Tibial nerve (tissue), 4 donors: Measurements from ENCODE around the gene STIM1. TPM values are rescaled to one million over a fixed set of nuclear protein-coding genes. Genes with fewer than 3 reads are reported as not detected.

Experiments used
- DNase-seq, 2 donors: peaks; one replicate each; pipeline ENCODE4 v3.0.0-alpha.2; 2019; ENCODE audit warnings: low spot score in 2 of 2
- H3K27ac ChIP-seq, 4 donors: fragments of 200-600 bp; sonication (generic) in 3 of 4; one replicate each; pipeline ENCODE4 v1.5.1; 2017 to 2019; ENCODE audit warnings: mild to moderate bottlenecking in 1 of 4
- H3K27me3 ChIP-seq, 2 donors: fragments of 200-600 bp; sonication (generic) in 1 of 2; one replicate each; pipeline versions ENCODE4 v1.5.1 to v1.6.0; 2017 to 2019
- H3K36me3 ChIP-seq, 3 donors: fragments of 200-600 bp; sonication (generic); one replicate each; pipeline ENCODE4 v1.5.1; 2018 to 2019
- H3K4me1 ChIP-seq, 4 donors: fragments of 200-600 bp; sonication (generic) in 3 of 4; one replicate each; pipeline ENCODE4 v1.5.1; 2017 to 2019
- H3K4me3 ChIP-seq, 4 donors: fragments of 200-600 bp; sonication (generic) in 3 of 4; one replicate each; pipeline ENCODE4 v1.5.1; 2017 to 2019; ENCODE audit warnings: mild to moderate bottlenecking in 1 of 4, moderate library complexity in 1 of 4
- H3K9me3 ChIP-seq, 4 donors: fragments of 200-600 bp; sonication (generic) in 3 of 4; one replicate each; pipeline ENCODE4 v1.5.1; 2017 to 2019
- EP300 ChIP-seq, 2 donors: sonication (generic); formaldehyde crosslinking; IDR thresholded peaks; one replicate each; pipeline ENCODE4 v1.6.1; 2017; ENCODE audit warnings: antibody characterized with exemption in 2 of 2, mild to moderate bottlenecking in 1 of 2
- POLR2A ChIP-seq, 2 donors: fragments of 450-650 bp; IDR thresholded peaks; one replicate each; pipeline ENCODE4 v1.6.1; 2017; ENCODE audit warnings: antibody characterized with exemption in 2 of 2, mild to moderate bottlenecking in 2 of 2, moderate library complexity in 2 of 2
- WGBS, 2 donors: methylation state at CpG; one replicate each; pipeline ENCODE4 v1.1.5; 2018; 5-methylcytosine and 5-hydroxymethylcytosine counted together
- total RNA-seq, 4 donors: library from RNA; depleted of rRNA; stranded (reverse); fragments of >200 nt; gene quantifications; one replicate each; pipeline ENCODE4 v1.1.0, GENCODE V29; 2016
- TF ChIP-seq, protein P1 (sequence below), 5 experiments: fragments of 200-600 bp in 3 of 5; fragments of 450-650 bp in 2 of 5; sonication (generic) in 3 of 5; IDR thresholded peaks; one replicate each; pipeline ENCODE4 v1.5.1; 2016 to 2019; ENCODE audit warnings: antibody characterized with exemption in 5 of 5, mild to moderate bottlenecking in 3 of 5, moderate library complexity in 2 of 5

The STIM1 gene
- total RNA-seq, 4 donors from 2014 or later, result 51.3 to 70.1 (median 59.8) TPM

DNA sequence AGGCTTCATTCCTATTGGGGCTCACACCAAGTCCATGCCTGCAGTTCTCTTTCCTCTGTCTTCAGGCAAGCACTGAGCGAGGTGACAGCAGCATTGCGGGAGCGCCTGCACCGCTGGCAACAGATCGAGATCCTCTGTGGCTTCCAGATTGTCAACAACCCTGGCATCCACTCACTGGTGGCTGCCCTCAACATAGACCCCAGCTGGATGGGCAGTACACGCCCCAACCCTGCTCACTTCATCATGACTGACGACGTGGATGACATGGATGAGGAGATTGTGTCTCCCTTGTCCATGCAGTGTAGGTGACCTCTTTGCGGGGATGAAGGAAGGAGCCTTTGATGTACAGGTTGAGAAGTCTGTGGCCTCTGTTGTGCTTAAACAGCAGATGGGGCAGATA lies 227.7 kb downstream of the STIM1 start:
- WGBS, 2 donors, result 78 to 81% methylated on average over 9 of the region's 9 CpGs
- Histone ChIP-seq H3K4me3 (no peak overlapping the region), H3K27ac (no peak overlapping the region), H3K36me3 (peaks cover 0 to 70% (median 21%) of the 10 kb centered on the region in 3 donors), H3K4me1 (no peaks in the 10 kb centered on the region), H3K27me3 (no peaks in the 10 kb centered on the region), H3K9me3 (no peaks in the 10 kb centered on the region)
- no peak for TF ChIP-seq POLR2A (IDR thresholded peaks at IDR 0.05)
- TF ChIP-seq, protein P1, sequence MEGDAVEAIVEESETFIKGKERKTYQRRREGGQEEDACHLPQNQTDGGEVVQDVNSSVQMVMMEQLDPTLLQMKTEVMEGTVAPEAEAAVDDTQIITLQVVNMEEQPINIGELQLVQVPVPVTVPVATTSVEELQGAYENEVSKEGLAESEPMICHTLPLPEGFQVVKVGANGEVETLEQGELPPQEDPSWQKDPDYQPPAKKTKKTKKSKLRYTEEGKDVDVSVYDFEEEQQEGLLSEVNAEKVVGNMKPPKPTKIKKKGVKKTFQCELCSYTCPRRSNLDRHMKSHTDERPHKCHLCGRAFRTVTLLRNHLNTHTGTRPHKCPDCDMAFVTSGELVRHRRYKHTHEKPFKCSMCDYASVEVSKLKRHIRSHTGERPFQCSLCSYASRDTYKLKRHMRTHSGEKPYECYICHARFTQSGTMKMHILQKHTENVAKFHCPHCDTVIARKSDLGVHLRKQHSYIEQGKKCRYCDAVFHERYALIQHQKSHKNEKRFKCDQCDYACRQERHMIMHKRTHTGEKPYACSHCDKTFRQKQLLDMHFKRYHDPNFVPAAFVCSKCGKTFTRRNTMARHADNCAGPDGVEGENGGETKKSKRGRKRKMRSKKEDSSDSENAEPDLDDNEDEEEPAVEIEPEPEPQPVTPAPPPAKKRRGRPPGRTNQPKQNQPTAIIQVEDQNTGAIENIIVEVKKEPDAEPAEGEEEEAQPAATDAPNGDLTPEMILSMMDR (IDR thresholded peaks at IDR 0.05), result no peak
- TF ChIP-seq EP300 (IDR thresholded peaks at IDR 0.05), result no peak
- no peak for DNase-seq

DNA sequence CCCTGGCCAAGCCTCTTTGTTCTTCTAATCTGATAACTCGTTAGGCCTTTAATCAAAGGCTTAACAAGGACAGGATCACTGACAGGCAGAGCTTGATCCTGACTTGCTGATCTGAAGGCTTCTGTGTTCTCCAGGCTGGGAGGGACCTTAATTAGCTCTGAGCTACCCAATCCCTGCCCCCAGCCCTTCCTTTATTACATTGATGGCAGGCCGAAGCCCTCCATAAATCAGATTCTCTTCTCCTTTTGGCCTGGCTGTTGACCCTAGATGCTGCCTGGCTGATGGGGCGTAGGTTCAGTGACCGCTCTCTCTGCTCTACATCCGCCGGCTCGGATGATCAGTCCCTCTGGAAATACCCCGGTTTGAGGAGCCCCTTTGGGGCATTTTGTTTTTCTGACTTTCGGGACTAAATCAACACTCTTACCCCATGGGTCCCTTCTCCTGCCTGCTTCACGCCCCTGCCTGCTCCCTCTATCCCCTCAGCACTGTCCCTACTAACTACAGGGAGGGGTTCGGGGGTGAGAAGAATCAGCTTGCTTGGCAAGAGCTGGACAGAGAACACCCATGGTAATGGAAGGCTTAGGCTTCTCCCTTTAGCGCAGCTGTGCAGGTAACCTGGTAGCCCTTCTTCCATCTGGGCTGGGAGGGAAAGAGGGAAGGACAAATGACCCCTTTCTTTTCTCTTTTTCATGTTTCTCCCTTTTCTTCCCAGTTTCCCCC lies 229.1 kb downstream of the STIM1 start:
- Histone ChIP-seq H3K9me3 (no peaks in the 10 kb centered on the region), H3K27me3 (no peaks in the 10 kb centered on the region), H3K36me3 (peaks cover 0 to 80% (median 21%) of the 10 kb centered on the region in 3 donors), H3K27ac (no peak overlapping the region), H3K4me1 (no peaks in the 10 kb centered on the region), H3K4me3 (no peak overlapping the region)
- no peak for TF ChIP-seq EP300 (IDR thresholded peaks at IDR 0.05)
- no peak for TF ChIP-seq POLR2A (IDR thresholded peaks at IDR 0.05)
- TF ChIP-seq, protein P1 (IDR thresholded peaks at IDR 0.05), result no peak
- no peak for DNase-seq
- 62 to 69% methylated on average over 12 of the region's 12 CpGs for WGBS, 2 donors

DNA sequence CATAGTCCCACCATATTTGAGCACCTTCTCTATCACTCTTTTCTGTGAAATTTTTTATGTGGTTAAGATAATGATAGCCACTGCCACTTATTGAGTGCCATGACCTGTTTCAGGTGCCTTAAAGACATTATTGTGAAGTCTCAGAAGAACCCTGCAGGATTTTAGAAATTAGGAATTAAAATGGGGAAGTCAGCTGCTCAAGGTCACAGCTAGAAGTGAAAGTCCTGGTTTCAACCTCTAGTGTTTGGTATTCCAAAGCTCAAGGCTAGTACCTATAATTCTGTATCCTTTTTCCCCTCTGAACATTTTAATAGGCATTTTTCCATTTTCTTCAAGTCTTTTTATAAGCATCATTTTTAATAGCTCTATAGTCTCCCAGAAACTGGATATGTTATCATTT lies 230.1 kb downstream of the STIM1 start:
- H3K9me3 ChIP-seq, result no peaks in the 10 kb centered on the region
- TF ChIP-seq POLR2A (IDR thresholded peaks at IDR 0.05) (no peak), EP300 (IDR thresholded peaks at IDR 0.05) (no peak)
- TF ChIP-seq, protein P1 (IDR thresholded peaks at IDR 0.05), result no peak
- H3K27ac ChIP-seq, result no peak overlapping the region
- no peak overlapping the region for H3K4me3 ChIP-seq
- H3K36me3 ChIP-seq, result peaks cover 0 to 82% (median 21%) of the 10 kb centered on the region in 3 donors
- H3K27me3 ChIP-seq, result no peaks in the 10 kb centered on the region
- DNase-seq, result no peak
- no peaks in the 10 kb centered on the region for H3K4me1 ChIP-seq

DNA sequence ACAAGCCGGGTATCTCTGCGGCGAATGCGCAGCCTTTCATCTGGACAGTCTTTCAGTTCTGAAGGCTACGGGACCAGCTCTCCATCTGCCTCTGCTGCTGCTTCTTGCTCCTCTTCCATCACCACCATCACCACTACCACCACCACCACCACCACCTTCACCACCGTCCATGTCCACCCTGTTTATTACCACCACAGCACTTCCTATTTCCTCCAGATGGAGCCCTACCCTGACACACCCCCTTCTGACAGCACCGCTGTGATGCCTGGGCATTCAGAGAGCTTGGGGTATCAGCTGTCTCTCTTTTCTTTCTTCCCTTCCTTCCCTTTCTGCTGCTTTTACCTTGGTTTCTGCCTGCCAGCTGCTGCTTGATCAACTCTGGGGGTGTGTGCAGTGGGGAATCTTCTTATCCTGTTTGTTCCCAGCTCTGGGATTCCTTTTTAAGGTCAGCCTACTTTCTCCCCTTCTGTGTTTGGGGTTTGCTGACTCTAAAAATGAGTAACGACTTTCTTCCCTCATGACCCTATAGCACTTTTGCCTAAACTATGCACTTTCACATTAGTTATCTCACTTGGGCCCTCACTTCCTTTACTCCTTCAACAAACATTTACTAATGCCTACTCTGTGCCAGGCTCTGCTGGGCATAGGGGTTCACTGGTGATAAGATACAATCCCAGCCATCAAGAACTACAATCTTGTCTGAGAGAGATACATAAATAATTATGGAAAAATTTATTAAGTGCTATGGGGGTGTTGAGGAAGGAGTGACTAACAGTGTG lies 231.3 kb downstream of the STIM1 start:
- Histone ChIP-seq H3K9me3 (no peaks in the 10 kb centered on the region), H3K36me3 (peaks cover 0 to 79% (median 26%) of the 10 kb centered on the region in 3 donors)
- 88 to 89% methylated on average over 8 of the region's 8 CpGs for whole genome bisulfite sequencing, 2 donors

More for the DNA sequence above, 231.3 kb downstream of the STIM1 start:
- Histone ChIP-seq H3K4me3 (no peak overlapping the region), H3K27me3 (no peaks in the 10 kb centered on the region), H3K27ac (no peak overlapping the region), H3K4me1 (no peaks in the 10 kb centered on the region)
- no peak for DNase-seq
- no peak for TF ChIP-seq EP300 (IDR thresholded peaks at IDR 0.05)
- TF ChIP-seq POLR2A (IDR thresholded peaks at IDR 0.05), result no peak
- TF ChIP-seq, protein P1 (IDR thresholded peaks at IDR 0.05), result no peak
